Forelimb muscle (tissue), 1 donor: ENCODE measurements around the gene WNT11. TPM values are rescaled to one million over a fixed set of nuclear protein-coding genes. Genes with fewer than 3 reads are reported as not detected.

Source experiments
- DNase-seq: peaks from one replicate; pipeline ENCODE4 v3.0.0-alpha.2; 2013; ENCODE audit warnings: low read depth
- polyA plus RNA-seq: library from polyadenylated mRNA; unstranded; fragments of 120-200 nt; gene quantifications from one replicate; pipeline ENCODE4 v1.2.1, GENCODE V29; 2013; ENCODE audit not compliant: insufficient read length

WNT11 gene
- polyA plus RNA-seq, 1 donor: 16.6 TPM

DNA sequence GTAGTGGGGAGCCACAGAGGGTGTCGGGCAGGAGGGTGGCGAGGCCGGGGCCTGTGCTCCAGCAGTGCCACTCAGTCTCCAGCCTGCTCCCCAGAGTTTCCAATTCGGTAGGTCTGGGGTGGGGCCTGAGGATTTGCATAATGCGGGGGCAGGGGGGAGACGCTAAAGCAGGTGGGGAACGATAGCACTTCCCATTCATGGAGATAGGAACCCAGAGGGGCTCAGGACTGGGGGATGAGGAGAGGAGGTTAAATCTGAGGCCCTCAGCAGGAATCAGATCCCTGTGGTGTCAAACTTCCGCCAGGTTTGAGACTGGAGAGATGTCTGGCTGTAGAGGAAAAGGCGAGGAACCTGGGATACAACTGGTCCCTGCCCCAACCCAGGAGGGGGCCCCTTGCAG is 29.8 kb downstream of the WNT11 start:
- DNase-seq: no peak

DNA sequence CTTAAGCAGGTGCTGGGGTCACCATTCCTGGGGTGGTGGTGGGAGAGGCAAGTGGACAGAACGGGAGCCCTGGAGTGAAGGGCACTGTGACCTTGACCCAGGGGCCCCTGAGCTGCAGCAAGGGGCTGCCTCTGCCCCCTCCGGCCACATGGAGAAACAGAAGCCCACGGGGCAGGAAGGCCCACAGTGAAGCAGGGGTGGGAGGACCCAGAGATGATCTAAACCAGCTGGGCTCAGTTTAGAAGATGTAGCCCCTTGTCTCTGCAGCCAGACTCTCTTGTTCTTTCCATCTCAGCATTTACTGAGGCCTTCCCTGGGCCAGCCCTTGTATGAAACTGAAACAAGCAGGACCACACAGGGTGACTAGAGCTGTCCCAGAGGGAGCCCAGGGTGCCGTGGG is 30.5 kb downstream of the WNT11 start:
- DNase-seq: no peak

DNA sequence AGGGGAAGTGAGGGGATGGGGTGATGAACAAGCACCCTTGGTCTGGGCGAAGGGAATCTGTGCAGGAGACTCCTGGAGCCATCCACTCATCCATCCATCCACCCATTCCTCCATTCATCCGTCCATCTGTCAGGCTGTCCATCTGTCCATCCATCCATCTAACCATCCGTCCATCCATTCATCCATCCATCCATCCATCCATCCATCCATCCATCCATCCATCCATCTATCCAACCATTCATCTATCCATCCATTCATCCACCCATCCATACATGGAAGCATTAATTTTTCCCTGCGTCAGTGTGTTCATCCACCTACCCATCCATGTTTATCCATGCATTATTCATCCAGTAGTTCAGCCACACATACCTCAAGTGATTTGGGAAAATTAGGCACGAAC is 32.0 kb downstream of the WNT11 start:
- DNase-seq: no peak

DNA sequence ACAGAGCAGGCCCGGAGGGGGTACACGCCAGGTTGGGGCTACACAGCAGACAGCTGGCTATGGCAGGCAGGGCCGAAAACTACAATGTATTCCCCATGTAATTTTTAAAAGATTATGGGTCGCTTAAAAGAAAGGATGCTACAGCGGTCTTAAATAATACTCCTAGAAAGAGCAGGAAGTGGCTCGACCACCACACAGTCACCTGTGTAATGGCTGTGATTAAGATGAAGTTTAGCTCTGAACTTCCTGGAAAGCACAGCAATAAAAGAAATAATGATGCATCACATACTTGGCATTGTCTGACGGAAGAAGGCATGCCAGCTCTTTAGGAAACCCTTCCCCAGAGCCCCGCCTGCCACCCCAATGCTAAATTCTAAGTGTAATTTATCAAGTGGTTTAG is 32.6 kb downstream of the WNT11 start:
- no peak for DNase-seq

DNA sequence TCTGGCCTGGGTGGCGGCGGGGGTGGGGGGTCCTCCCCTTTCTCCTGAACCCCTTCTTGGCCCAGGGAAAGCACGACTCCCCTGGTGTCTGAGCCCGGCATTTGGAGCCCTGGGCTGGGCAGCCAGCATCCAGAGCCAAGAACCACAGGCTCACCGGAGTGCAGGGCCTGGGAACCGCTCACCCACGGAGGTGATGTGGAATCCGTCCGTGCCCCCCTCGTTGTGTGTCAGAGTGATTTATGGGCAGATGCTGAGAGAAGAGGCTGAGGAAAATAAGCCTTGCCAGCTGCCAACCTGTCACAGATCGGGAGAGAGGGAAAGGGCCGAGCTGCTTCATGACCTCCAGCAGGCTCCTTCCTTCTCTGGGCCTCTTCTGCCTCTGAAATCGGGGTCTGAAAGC is 33.7 kb downstream of the WNT11 start:
- no peak for DNase-seq

DNA sequence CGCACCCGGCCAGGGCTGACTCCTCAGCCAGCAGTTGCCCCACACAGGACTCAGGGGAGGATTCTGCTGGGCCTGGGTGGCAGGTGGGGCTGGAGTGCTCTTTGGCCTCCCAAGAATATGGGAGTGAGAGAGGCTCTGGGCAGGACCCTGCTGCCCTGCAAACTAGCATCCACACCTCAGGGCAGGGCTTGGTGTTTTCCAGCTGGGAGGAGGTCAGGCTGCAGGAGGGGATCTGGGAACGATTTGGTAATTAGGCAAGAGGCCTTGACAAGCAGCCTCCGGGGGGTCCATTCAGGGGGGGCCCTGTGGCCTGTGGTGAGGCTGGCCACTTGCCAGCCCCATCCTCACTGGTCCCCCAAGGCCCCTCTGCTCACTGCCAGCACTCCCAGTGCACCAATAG is 35.8 kb downstream of the WNT11 start:
- DNase-seq: no peak

DNA sequence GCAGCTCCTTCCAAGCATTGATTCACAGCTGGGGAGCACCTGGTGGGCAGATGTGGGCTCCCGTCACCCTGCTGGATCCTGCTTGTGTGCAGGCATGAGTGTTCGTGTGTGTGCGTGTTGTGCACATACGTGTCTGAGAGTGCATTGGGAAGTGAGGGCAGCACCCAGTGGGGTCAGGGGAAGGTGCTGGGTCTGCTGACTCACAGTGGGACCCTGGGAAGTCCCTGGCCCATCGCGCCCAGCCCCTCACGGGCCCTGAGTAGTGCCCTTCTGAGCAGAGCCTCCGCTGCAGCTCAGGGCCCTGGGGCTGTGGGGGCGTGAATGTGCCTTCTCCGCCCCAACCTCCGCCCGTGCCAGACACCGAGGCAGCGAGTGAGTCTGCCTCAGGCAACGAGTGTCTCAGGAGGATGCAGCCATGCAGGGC is 36.8 kb downstream of the WNT11 start:
- DNase-seq: no peak

DNA sequence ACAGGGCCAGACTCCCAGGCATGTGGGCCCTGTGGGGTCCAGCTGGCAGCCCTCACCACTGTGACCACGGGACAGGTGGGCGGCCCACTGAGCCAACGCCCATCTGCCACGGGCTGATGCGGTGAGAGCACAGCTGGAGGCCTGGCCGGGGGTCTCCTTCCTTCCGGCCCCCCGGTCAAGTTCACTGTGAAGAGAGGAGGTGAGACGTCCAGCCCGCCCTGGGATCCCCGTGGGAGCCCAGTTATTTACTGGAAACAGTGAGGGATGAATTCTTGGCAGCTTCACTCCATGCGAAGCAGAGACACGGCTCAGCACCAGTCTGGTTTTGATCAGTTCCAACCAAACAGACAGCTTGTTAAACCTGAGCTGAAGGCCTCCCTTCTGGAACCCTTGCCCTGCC is 38.7 kb downstream of the WNT11 start:
- DNase-seq: no peak

DNA sequence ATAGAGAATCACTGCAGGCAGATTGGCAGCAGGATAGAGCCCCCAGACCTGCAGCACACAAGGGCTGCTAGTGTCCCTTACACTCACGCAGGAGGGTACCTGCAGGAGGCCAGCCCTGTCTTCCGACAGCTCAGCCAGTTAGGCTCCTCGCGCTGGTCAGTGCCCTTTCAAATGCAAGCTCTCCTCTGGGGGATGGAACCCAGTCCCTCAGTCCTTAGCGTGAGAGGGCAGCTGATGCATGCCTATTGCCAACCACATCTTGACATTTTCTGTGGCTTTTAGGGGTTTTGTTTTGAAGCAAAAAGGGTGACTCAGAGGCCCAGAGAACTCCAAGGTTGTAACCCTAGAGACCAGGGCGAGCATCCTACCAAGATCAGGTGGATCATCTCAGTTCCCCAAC is 40.0 kb downstream of the WNT11 start:
- no peak for DNase-seq

DNA sequence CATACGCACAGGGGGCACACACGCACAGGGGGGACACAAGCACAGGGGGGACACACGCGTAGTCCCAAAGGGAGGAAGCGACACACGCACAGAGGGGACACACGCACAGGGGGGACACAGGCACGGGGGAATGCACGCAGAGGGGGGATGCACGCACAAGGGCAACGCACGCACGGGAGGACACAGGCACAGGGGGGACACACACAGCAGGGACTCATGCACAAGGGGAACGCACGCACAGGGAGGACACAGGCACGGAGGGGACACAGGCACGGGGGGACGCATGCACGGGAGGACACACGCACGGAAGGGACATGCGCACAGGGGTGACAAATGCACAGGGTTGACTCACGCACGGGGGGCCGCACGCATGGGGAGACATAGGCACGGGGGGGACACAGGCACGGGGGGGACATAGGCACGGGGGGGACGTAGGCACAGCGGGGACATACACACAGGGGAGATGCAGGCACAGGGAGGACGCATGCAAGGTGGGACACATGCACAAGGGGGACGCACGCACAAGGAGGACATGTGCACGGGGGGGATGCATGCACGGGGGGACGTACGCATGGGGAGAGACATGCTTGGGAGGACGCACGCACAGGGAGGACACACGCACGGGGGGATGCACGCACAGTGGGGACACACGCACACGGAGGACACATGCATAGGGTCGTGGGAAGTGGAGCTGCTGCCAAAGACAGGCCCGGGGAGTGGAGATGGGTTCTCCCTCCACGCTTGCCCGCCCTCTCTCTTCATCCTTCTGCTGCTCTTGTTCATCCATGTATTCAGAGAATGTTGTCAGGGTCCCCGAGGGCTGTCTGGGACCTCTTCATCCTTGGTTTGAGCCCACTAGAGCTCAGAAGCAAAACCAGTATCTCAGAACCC is 41.2 kb downstream of the WNT11 start:
- no peak for DNase-seq

DNA sequence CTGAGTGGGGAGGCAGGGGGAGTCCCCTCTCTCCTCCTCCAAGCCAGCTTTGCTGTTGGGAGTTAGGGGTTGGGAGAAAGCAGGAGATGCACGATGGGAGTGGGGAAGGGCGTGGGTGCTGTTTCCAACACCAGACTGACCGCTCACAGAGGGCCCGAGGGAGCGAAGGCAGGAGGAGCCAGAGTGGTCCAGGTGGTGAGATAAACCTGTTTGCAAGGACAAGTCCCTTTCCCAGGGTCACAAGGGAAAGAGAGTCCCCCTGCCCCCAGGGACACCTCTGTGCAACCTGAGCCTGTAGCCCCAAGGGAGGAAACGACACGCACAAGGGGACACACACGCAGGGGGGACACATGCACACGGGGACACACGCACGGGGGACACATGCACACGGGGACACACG is 42.2 kb downstream of the WNT11 start:
- no peak for DNase-seq

DNA sequence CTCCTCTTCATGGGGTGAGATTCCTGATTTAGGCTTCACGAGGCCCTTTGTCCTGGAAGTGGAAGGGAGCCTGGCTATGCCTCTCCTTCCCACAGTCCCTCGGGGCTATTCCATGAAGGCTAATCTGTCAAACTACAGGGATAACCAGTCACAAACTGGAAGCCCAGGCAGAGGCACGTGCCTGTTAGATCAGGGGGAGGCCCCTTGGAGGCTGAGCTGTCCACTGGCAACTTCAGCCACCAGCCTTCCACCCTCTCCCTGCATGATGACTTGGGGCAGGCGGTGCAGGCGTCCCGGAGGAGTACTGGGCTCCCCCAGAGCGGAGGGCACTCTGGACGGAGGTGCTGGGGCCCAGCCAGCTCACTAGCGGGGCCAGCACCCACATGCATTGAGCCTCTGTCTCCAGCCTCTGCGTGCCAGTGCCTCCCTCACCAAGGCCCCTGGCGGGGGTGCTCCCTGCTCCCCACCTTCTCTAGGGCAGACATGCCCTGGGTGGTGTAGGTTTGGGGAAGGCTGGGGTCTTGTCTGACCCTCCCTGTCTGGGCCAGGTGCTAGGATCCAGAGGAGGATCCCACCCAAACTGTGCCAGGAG is 42.9 kb downstream of the WNT11 start:
- DNase-seq: no peak

DNA sequence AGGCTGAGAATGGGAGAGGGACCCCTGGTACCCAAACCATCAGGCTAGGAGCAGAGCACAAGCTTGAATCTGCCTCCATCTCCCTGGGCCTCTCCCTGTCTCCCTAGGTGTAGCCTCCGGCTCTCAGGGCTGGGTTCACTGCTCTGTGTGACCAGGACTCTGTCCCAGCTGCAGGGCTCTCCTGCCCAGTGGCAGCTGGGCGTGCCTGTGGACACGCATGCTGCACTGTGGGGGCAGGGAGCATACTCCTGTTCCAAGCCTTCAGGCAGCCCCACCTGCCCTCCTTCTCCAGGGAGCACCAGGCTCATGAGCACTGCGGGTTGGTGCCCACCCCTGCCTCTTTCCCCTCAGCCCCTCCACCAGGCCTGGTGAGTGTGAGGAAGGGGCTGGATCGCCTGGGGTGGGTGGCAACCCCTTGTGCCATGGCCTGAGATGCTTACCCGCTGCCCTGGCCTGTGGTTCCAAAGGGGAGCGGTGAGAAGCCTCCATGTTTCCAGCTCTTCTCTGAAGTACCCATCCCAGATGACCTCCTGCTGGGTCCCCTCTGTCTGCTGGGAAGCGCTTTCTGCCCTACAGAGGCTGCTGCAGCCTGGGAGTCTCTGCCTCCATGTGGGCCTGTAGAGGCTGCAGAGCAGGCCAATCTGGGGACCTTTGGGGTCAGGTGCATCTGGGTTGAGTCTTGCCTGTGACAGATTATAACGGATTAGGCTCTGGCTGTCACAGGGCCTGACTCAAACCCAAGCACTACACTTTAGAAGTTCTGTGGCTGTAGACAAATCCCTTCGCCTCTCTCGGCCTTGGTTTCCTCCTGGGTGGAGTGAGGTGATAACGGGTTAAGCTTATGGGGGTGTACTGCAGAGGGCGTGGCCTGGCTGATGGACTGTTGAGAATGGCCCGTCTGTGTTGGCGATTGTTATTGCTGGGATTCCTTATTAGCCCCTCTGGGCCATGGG is 43.7 kb downstream of the WNT11 start:
- DNase-seq: no peak

DNA sequence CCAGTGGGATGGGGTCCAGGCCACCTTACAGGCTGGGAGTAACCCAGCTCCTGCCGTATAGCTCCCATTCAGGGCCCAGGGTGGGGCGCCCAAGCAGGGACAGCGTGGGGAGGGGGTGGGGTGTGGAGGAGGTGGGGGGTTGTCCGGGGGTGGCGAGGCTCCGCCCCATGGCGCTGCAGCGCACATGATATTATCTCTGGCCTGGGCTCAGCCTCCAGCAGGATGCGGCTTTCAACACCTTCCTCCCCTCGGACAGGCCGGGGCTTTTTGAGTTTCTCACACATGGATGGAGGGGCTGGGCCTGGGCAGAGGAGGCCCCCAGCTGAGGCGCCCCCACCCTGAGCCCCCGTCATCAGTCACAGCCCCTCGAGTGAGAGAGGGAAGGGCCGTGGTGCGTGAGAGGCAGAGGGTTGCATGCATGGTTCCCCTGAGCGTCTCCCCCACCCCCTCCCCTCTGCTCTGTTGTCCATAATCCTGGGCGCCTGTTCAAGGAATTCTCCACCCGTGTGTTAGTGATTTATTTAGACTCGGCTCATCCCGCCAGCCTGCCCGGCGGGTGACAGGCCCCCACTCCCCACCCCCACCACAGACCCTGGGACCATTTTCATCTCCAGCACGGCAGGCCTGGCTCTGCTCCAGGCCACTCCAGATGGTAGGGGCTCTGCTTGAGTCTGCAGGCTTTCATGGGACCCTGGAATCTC is 44.9 kb downstream of the WNT11 start:
- DNase-seq: no peak

DNA sequence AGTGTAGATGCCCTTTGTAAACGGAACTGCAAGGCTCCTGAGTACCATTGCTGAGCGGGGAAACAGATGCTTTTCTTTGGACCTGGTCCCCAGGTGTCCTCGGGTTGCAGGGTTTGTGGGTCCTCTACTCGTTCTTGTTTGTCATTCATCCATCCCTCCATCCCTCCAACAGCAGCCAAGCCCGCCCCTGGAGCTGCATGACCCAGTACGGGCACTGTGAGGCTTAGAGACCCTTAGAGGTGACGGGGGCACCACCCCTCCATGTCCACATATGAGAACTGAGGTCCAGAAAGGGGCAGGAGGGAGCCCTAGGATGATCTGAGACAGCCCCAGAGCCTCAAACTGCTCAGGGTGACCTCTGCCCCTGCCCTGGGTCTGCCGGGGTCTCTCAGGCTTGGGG is 45.4 kb downstream of the WNT11 start:
- no peak for DNase-seq

DNA sequence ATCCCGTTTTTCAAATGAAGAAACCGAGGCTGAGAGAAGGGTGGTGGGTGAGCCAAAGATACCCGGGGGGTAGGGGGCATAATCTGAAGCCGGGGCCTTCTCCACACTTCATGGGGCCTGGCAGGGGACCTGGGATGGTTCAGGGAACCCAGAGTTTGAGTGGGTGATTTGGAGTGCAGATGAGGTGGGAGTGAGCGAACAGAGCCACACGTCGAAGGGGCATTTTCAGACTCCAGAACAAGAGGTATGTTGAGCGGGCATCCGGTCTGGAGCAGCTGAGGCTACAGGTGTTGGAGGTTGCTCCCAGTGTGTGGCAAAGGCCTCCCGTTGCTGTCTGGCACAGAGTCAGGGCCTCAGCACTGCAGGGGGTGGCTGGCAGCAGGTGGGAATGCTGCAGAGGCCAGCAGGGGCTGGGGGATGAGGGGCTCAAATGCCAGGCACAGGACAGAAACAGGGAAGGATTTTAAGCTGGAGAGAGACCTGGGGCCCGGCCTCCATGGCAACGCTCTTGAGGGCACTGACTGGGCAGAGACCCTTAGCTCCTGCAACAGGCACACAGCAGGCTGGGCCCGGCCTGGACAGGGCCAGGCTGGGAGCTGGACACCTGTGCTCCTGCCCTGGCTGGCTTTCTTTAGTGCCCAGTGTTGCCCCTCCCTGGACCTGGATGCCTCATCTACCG is 46.2 kb downstream of the WNT11 start:
- DNase-seq: no peak

DNA sequence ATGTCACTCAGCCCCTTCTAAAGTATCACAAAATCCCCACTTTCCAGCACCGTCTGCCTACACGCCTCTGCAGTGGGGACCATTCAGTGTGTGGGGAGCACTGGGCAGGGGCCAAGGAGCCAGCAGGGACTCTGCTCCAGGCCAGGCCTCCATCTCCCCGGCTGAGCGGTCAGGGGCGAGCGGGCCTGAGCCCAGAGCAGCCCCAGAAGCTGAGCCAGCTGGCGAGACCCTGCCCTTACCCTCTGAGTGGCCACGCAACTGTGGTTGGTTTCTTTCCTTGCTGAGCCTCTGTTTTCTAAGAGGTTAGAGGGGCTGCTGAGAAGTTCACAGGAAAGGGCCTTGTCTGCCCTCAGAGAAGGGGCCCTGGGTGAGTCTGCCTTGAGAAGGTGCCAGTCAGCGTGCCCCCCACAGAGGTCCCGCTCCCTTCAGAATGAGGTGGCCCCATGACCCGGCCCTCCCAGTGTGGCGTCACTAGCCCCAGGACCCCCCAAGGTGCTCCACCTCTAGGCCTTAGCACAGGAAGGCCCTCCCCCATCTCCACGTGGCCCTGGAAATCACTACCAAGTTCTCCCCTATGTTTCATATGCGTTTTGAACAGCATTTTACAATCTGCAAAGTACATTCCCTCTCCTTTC is 46.9 kb downstream of the WNT11 start:
- no peak for DNase-seq

DNA sequence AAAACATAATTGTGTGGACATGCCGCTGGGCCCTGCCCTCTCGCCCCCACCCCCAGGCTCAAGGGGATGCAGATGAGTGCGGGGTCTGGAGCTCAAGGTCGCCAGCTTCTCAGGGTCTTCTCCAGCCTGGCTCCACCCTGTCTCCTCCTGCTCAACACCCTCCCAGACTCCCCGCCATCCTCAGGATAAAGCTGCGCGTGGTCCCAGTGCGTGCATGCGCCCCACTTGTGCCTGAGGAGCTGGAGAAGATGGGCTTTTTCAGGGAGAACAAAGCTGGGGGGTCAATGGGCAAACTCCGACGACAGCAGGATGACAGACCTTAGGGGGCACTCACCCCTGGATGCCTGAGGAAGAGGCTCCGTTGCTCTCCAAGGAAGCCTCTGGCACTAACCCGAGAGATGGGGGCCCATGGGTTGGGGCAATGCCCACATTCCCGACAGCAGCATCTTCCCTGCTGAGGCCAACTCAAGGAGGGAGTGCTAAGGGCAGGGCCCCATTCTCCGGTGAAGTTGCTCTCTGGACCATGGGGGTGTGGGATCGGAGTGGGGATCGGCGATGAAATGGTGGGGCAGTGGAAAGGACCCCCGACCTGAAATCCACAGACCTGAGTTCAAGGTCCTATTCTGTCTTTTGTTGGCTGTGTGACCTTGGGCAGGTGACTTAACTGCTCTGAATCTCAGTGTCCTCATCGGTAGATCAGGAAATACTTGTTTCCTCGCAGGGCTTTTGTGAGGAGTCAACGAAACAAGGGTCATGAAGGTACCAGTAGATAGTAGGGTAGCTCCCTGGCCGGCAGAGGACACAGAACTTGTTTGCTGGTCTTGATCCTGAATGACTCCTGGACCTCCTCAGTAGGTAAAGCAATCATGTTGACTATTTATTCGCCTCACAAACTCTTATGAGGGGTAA is 47.7 kb downstream of the WNT11 start:
- DNase-seq: no peak

DNA sequence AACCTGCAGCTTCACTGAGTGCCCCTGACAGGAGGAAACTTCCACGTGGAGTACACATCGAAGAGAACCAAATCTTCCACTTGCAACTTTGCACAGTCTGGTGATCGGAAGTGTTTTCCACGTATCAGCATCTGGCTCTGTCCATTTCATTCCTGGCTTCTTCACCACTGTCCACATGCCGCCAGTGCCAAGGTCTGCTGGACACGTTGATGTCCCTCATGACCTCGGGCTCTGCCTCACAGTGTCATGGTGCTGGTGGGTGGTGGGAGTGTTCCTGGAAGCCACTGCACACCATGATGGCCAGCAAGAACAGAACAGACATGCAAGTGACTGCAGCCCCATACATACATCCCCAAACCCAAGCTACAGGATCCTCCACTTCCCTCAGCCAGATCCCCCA is 48.4 kb downstream of the WNT11 start:
- no peak for DNase-seq
